COLO668 (cell line): ENCODE data around the gene FRMPD1.
"Not testable (repeated sequence)": the region's sequence is repeated elsewhere in the genome, so short reads cannot be mapped to it uniquely, and the experiment has no call there.

ENCODE experiments used
- DNase-seq: peaks from one replicate; lab custom pipeline; 2025; ENCODE audit not compliant: unreplicated experiment; lab: John Stamatoyannopoulos, UW

Gene FRMPD1

GRCh38 chr9:37732952-37733351 lies 82.2 kb downstream of the FRMPD1 start:
- DNase-seq, result no peak

GRCh38 chr9:37739222-37739621 lies 88.5 kb downstream of the FRMPD1 start:
- no peak for DNase-seq

- DNase-seq, result no peak
Measured at GRCh38 chr9:37740128-37740527, 89.4 kb downstream of the FRMPD1 start.

- no peak for DNase-seq
Measured at GRCh38 chr9:37740631-37741328, 90.0 kb downstream of the FRMPD1 start.

- DNase-seq, result no peak
Measured at GRCh38 chr9:37745970-37746369, 95.2 kb downstream of the FRMPD1 start.

GRCh38 chr9:37746448-37747270 lies 95.9 kb downstream of the FRMPD1 start:
- DNase-seq, result no peak

GRCh38 chr9:37747271-37747753 lies 96.6 kb downstream of the FRMPD1 start:
- DNase-seq, result peak; percentile 55

GRCh38 chr9:37749129-37749528 lies 98.4 kb downstream of the FRMPD1 start:
- DNase-seq, result no peak

GRCh38 chr9:37751186-37751585 lies 100.4 kb downstream of the FRMPD1 start:
- no peak for DNase-seq

- not testable (repeated sequence) for DNase-seq
Measured at GRCh38 chr9:37751704-37752103, 101.0 kb downstream of the FRMPD1 start.

GRCh38 chr9:37752112-37752511 lies 101.4 kb downstream of the FRMPD1 start:
- not testable (repeated sequence) for DNase-seq

- no peak for DNase-seq
Measured at GRCh38 chr9:37752642-37753488, 102.1 kb downstream of the FRMPD1 start.

- DNase-seq, result peak; percentile 74
Measured at GRCh38 chr9:37753489-37754190, 102.9 kb downstream of the FRMPD1 start, which contains the start of gene TRMT10B. Gene TRMT10B, plus strand, starts transcription at chr9:37753805. Its CDS starts 8,127 bp downstream, at chr9:37761932.

- DNase-seq, result no peak
Measured at GRCh38 chr9:37758747-37759146, 108.0 kb downstream of the FRMPD1 start.

- DNase-seq, result no peak
Measured at GRCh38 chr9:37760416-37761161, 109.8 kb downstream of the FRMPD1 start.

GRCh38 chr9:37761511-37761910 lies 110.8 kb downstream of the FRMPD1 start:
- DNase-seq, result no peak

GRCh38 chr9:37765263-37765662 lies 114.5 kb downstream of the FRMPD1 start:
- DNase-seq, result not testable (repeated sequence)

- no peak for DNase-seq
Measured at GRCh38 chr9:37769306-37769705, 118.6 kb downstream of the FRMPD1 start.

GRCh38 chr9:37769995-37770394 lies 119.2 kb downstream of the FRMPD1 start:
- no peak for DNase-seq
